HG02885 (cell line): Measurements from ENCODE around the gene CYP4B1.
"Not testable (repeated sequence)": the region's sequence is repeated elsewhere in the genome, so short reads cannot be mapped to it uniquely, and the experiment has no call there.

ENCODE experiments used
- ATAC-seq: cut with Tn5 transposase; IDR thresholded peaks from one replicate; pipeline ENCODE4 v1.9.1; 2021; ENCODE audit warnings: mild to moderate bottlenecking; ENCODE audit not compliant: unreplicated experiment, poor library complexity

The CYP4B1 gene

DNA sequence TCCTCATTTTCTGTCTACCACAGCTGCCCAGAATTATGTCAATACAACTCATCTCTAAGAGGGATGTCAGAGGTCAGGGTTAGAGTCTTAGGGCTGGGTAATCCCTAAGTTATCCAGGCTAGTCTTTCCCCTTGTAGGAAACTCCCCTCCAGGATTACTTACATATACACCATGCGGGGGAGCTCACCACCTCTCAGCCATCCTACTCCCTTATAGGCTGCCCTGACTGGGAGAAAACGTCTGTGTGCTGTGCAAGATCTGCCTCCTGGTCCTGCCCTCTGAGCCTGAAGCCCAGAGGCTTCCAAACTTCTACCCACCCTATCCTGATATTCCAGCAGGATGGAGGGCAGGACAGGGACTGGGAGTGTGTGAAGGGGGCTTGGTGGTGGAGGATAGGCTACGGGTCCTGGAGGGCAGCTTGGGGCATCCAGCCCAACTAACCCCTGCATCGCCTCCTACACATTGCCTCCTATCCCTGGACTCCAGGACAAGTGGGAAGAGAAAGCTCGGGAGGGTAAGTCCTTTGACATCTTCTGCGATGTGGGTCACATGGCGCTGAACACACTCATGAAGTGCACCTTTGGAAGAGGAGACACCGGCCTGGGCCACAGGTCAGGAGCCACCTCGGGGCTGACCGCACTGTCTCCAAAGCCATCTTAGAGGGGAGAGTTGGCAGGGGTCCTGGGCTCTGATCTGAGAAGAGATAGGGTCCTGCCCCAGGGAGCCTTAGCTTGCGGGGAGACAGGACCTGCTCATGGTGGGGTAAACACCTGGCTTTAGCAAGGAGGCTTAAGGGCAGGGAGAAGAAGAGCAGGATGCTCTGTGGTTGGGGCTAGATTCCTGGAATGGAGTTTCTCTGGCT is 14.4 kb downstream of the CYP4B1 start:
- no peak for ATAC-seq

DNA sequence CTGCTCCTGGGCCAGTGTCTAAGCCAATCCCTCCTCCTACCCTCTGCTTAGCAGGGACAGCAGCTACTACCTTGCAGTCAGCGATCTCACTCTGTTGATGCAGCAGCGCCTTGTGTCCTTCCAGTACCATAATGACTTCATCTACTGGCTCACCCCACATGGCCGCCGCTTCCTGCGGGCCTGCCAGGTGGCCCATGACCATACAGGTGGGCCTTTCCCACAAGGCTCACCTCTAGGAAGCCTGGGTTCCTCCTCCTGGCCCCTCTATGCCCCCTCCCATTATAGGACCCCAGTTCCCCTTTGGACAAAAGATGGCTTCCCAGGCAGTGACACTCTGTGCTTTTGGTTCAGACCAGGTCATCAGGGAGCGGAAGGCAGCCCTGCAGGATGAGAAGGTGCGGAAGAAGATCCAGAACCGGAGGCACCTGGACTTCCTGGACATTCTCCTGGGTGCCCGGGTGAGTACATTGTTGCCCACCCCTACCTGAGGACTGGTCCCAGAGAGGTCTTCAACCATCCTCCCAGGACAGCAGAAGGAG is 15.1 kb downstream of the CYP4B1 start:
- no peak for ATAC-seq

- no peak for ATAC-seq
Measured at GRCh38 chr1:46815133-46815532, 16.3 kb downstream of the CYP4B1 start.

- ATAC-seq, result no peak
Measured at GRCh38 chr1:46816930-46817329, 18.1 kb downstream of the CYP4B1 start.

GRCh38 chr1:46817814-46818213 is 19.0 kb downstream of the CYP4B1 start:
- ATAC-seq, result no peak

GRCh38 chr1:46818591-46818990 is 19.7 kb downstream of the CYP4B1 start:
- ATAC-seq, result no peak

- ATAC-seq, result no peak
Measured at GRCh38 chr1:46819335-46819734, 20.5 kb downstream of the CYP4B1 start.

- ATAC-seq, result no peak
Measured at GRCh38 chr1:46820076-46820475, 21.2 kb downstream of the CYP4B1 start.

DNA sequence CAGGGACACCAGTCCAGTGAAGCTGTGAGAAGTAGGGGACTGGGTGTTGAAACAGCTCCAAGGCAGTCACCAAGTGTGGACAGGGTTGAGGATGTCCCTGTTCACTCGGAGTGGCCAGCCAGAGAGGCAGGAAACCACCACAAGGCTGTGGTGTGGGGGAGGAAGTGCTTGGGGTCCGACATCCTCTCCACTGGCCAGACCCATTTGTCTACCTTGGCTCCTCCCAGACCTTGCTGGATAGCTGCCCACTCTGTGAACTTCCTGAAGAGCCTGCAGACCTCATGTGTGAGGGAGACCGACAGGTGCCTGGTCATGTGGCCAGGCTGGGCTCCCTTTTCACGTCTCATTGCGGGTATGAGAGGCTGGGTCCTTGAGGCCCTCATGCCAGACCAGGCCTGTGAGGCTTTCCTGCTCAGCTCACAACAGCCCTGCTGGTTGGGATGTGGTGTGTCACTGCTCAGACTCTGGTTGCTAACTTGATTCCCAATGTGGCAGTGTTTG is 21.8 kb downstream of the CYP4B1 start:
- ATAC-seq, result no peak

GRCh38 chr1:46822248-46822826 is 23.5 kb downstream of the CYP4B1 start:
- ATAC-seq, result no peak

DNA sequence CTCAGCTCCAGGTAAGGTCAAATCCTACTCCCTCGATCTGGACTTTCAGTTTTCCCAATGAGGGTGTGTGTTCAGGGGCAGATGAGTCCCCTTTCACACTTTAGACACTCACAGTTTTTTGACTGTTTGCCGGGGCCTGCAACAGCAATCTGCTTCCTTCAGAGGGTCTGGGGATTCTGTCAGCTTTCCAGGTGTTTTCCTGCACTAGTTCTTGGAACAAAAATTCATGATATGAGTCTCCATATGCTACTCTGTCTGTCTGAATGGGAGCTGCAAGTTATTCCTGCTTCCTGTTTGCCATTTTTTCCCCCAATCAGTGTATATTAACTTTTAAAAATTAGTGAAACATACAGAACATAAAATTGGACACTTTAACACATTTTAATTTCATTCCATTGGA is 24.3 kb downstream of the CYP4B1 start:
- no peak for ATAC-seq

DNA sequence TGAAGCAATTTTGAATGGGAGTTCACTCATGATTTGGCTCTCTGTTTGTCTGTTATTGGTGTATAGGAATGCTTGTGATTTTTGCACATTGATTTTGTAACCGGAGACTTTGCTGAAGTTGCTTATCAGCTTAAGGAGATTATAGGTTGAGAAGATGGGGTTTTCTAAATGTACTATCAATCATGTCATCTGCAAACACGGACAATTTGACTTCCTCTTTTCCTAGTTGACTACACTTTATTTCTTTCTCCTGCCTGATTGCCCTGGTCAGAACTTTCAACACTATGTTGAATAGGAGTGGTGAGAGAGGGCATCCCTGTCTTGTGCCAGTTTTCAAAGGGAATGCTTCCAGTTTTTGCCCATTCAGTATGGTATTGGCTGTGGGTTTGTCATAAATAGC is 28.0 kb downstream of the CYP4B1 start:
- not testable (repeated sequence) for ATAC-seq

DNA sequence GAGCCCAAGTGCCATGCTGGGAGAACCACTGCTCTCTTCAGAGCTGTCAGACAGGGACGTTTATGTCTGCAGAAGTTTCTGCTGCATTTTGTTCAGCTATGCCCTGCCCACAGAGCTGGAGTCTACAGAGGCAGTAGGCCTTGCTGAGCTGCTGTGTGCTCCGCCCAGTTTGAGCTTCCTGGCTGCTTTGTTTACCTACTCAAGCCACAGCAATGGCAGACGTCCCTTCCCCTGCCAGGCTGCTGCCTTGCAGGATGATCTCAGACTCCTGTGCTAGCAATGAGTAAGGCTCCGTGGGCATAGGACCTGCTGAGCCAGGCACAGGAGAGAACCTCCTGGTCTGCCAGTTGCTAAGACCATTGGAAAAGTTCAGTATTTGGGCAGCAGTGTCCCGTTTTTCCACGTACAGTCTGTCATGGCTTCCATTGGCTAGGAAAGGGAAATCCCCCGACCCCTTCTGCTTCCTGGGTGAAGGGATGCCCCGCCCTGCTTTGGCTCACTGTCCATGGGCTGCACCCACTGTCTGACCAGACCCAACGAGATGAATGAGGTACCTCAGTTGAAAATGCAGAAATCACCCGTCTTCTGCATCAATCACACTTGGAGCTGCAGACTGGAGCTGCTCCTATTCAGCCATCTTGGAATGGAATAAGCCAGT is 31.9 kb downstream of the CYP4B1 start:
- ATAC-seq, result no peak

- not testable (repeated sequence) for ATAC-seq
Measured at GRCh38 chr1:46835469-46835868, 36.6 kb downstream of the CYP4B1 start.

GRCh38 chr1:46846386-46846785 is 47.5 kb downstream of the CYP4B1 start:
- ATAC-seq, result not testable (repeated sequence)

DNA sequence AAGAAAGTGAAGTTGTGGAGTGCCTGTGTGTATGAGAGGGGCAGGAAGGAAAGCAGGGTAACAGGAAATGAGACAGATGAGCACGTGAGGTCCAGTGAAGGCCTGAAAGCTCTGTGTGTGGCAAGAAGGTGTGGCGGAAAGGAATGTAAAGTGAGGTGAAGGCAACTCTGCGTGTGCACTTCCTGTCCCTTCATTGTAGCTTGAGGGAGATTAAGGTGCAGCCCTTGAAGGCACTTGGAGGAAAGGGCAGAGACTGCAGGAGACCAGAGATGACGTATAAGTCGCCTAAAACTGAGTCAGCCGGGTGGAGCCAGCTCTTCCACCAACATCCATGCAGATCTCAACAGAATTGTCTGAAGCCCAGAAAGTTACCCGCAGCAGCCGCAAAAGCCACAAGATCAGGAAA is 58.8 kb downstream of the CYP4B1 start:
- not testable (repeated sequence) for ATAC-seq

- ATAC-seq, result no peak
Measured at GRCh38 chr1:46862348-46862747, 63.5 kb downstream of the CYP4B1 start.
